H1 (cell line): Measurements from ENCODE around the gene MTARC1. TPM values are rescaled to one million over a fixed set of nuclear protein-coding genes. Genes with fewer than 3 reads are reported as not detected.

Experiments used
- CTCF ChIA-PET: fragments of 300-600 bp; sonication (Branson Sonifier 250); formaldehyde crosslinking; loops from one replicate; lab custom pipeline; 2021; ENCODE audit not compliant: partially characterized antibody; lab: Charles Lee
- POLR2A ChIA-PET: fragments of 300-600 bp; sonication (Branson Sonifier 250); formaldehyde crosslinking; loops from one replicate; lab custom pipeline; 2021; ENCODE audit warnings: inconsistent platforms; ENCODE audit not compliant: partially characterized antibody; lab: Charles Lee
- DNase-seq, 2 experiments: peaks; one replicate each; pipeline versions ENCODE4 v3.0.0 to v3.0.0-alpha.2; 2010 to 2022; ENCODE audit warnings: low spot score in 2 of 2, low read depth in 1 of 2, mixed read lengths in 1 of 2
- FAIRE-seq: peaks from 2 replicates; lab custom pipeline; 2011; peaks lifted over from hg19 to GRCh38; lab: Jason Lieb, UNC
- H2AFZ ChIP-seq: 2 replicates; pipeline ENCODE4 v1.8.1; 2012; ENCODE audit warnings: low read length, inconsistent platforms
- H2AK5ac ChIP-seq: 2 replicates; pipeline ENCODE4 v1.6.1; 2013; ENCODE audit warnings: low read depth, low read length
- H2BK120ac ChIP-seq: replicated peaks from 2 replicates; pipeline ENCODE3; 2013; ENCODE audit warnings: low read depth, low read length, inconsistent platforms
- H2BK12ac ChIP-seq: 2 replicates; pipeline ENCODE4 v1.6.1; 2013; ENCODE audit warnings: low read depth, low read length
- H2BK15ac ChIP-seq: 2 replicates; pipeline ENCODE4 v1.6.1; 2013; ENCODE audit warnings: low read length
- H2BK20ac ChIP-seq: 2 replicates; pipeline ENCODE4 v1.6.1; 2013; ENCODE audit warnings: low read length
- H2BK5ac ChIP-seq: 2 replicates; pipeline ENCODE4 v1.6.1; 2013; ENCODE audit warnings: low read depth, low read length
- H3K14ac ChIP-seq: 2 replicates; pipeline ENCODE4 v1.6.1; 2013; ENCODE audit warnings: inconsistent platforms; ENCODE audit not compliant: insufficient read length
- H3K18ac ChIP-seq: 2 replicates; pipeline ENCODE4 v1.6.1; 2013; ENCODE audit warnings: low read length; ENCODE audit errors: extremely low read depth
- H3K23ac ChIP-seq: 2 replicates; pipeline ENCODE4 v1.6.1; 2013; ENCODE audit warnings: inconsistent platforms; ENCODE audit not compliant: insufficient read length
- H3K23me2 ChIP-seq: 2 replicates; pipeline ENCODE4 v1.6.1; 2013; ENCODE audit warnings: low read depth, low read length
- H3K27ac ChIP-seq: 2 replicates; pipeline ENCODE4 v1.6.1; 2011; ENCODE audit warnings: low read depth, low read length, inconsistent platforms
- H3K27me3 ChIP-seq, 4 experiments: replicated peaks in 1 of 4; 1 replicate in 1 of 4; 2 replicates in 3 of 4; pipeline versions ENCODE4 v1.6.1 to v1.8.1; 2011 to 2013; ENCODE audit warnings: low read length in 3 of 4, mild to moderate bottlenecking in 3 of 4, inconsistent platforms in 2 of 4, mixed read lengths in 2 of 4, moderate library complexity in 1 of 4; ENCODE audit not compliant: control insufficient read depth in 3 of 4, insufficient read depth in 3 of 4; ENCODE audit errors: extremely low read depth in 1 of 4
- H3K36me3 ChIP-seq, 4 experiments: 2 replicates each; pipeline versions ENCODE4 v1.6.1 to v1.8.1; 2011 to 2013; ENCODE audit warnings: mild to moderate bottlenecking in 4 of 4, low read length in 3 of 4, moderate library complexity in 2 of 4, control low read depth in 1 of 4, inconsistent platforms in 1 of 4; ENCODE audit not compliant: insufficient read depth in 4 of 4, control insufficient read depth in 2 of 4
- H3K4ac ChIP-seq: replicated peaks from 2 replicates; pipeline ENCODE3; 2013; ENCODE audit warnings: low read length, low read depth, mixed read lengths, inconsistent platforms; ENCODE audit not compliant: insufficient read length
- H3K4me1 ChIP-seq, 4 experiments: replicated peaks in 1 of 4; 1 replicate in 1 of 4; 2 replicates in 3 of 4; pipeline versions ENCODE4 v1.6.1 to v1.8.1; 2011 to 2013; ENCODE audit warnings: low read length in 3 of 4, inconsistent platforms in 2 of 4, mixed read lengths in 1 of 4; ENCODE audit not compliant: insufficient read depth in 4 of 4, control insufficient read depth in 3 of 4
- H3K4me2 ChIP-seq, 2 experiments: 2 replicates each; pipeline versions ENCODE4 v1.6.1 to v1.8.1; 2011 to 2013; ENCODE audit warnings: low read depth in 2 of 2, low read length in 2 of 2, control low read depth in 1 of 2, inconsistent platforms in 1 of 2, mild to moderate bottlenecking in 1 of 2; ENCODE audit not compliant: insufficient read depth in 1 of 2
- H3K4me3 ChIP-seq, 4 experiments: fragments of 200-600, 300-600 bp in 1 of 4; sonication (generic), shearing (Covaris generic), sonication (Bioruptor Twin) in 1 of 4; 2 replicates each; pipeline versions ENCODE4 v1.5.1 to v1.8.1; 2011 to 2016; ENCODE audit warnings: low read length in 4 of 4, low read depth in 3 of 4, control low read depth in 2 of 4, inconsistent platforms in 2 of 4, mild to moderate bottlenecking in 2 of 4, mixed read lengths in 1 of 4, moderate library complexity in 1 of 4; ENCODE audit not compliant: insufficient read depth in 2 of 4; ENCODE audit errors: extremely low read depth in 1 of 4
- H3K56ac ChIP-seq: replicated peaks from 2 replicates; pipeline ENCODE3; 2013; ENCODE audit warnings: low read depth, mild to moderate bottlenecking, mixed read lengths, low read length, inconsistent platforms; ENCODE audit not compliant: insufficient read length
- H3K79me1 ChIP-seq: 2 replicates; pipeline ENCODE4 v1.6.1; 2013; ENCODE audit warnings: low read depth, low read length, control low read depth
- H3K79me2 ChIP-seq, 2 experiments: 2 replicates each; pipeline versions ENCODE4 v1.6.1 to v1.8.1; 2012 to 2013; ENCODE audit warnings: low read length in 2 of 2, mild to moderate bottlenecking in 2 of 2, inconsistent platforms in 1 of 2; ENCODE audit not compliant: insufficient read depth in 2 of 2, control insufficient read depth in 1 of 2
- H3K9ac ChIP-seq, 4 experiments: replicated peaks in 1 of 4; 1 replicate in 1 of 4; 2 replicates in 3 of 4; pipeline versions ENCODE4 v1.6.1 to v1.8.1; 2011 to 2013; ENCODE audit warnings: low read depth in 3 of 4, low read length in 3 of 4, control low read depth in 2 of 4, mild to moderate bottlenecking in 2 of 4, moderate library complexity in 2 of 4, inconsistent platforms in 1 of 4; ENCODE audit errors: extremely low read depth in 1 of 4
- H3K9me3 ChIP-seq, 2 experiments: 2 replicates each; pipeline versions ENCODE4 v1.6.1 to v1.8.1; 2012 to 2013; ENCODE audit warnings: mild to moderate bottlenecking in 2 of 2, moderate library complexity in 2 of 2, control low read depth in 1 of 2, inconsistent platforms in 1 of 2, low read depth in 1 of 2, low read length in 1 of 2, mixed read lengths in 1 of 2; ENCODE audit not compliant: insufficient read depth in 2 of 2
- H4K20me1 ChIP-seq, 2 experiments: replicated peaks in 1 of 2; 2 replicates each; pipeline versions ENCODE3 to v1.8.1; 2011 to 2013; ENCODE audit warnings: inconsistent platforms in 2 of 2, low read length in 2 of 2, mild to moderate bottlenecking in 1 of 2; ENCODE audit not compliant: insufficient read depth in 2 of 2, control insufficient read depth in 1 of 2
- H4K5ac ChIP-seq: 2 replicates; pipeline ENCODE4 v1.6.1; 2013; ENCODE audit warnings: low read length, low read depth, mixed read lengths, inconsistent platforms; ENCODE audit not compliant: insufficient read length
- H4K8ac ChIP-seq: 2 replicates; pipeline ENCODE4 v1.8.0; 2013; ENCODE audit warnings: mild to moderate bottlenecking, moderate library complexity, low read length, inconsistent platforms; ENCODE audit not compliant: insufficient read depth; ENCODE audit errors: extremely low read depth
- H4K91ac ChIP-seq: replicated peaks from 2 replicates; pipeline ENCODE3; 2013; ENCODE audit warnings: low read length, mixed read lengths, inconsistent platforms; ENCODE audit not compliant: insufficient read length
- NRF1 ChIP-seq: IDR thresholded peaks from 2 replicates; pipeline ENCODE4 v1.6.1; 2011; ENCODE audit warnings: mild to moderate bottlenecking, low read depth, low read length, improper control_type of control experiment
- WGBS, 2 experiments: shearing (Covaris generic) in 1 of 2; methylation state at CpG; one replicate each; pipeline versions ENCODE4 v1.1.6 to v1.1.7; 2013 to 2015; ENCODE audit warnings: low lambda C conversion rate in 2 of 2, mixed read lengths in 2 of 2, inconsistent platforms in 1 of 2, low coverage in 1 of 2, missing lambda C conversion rate in 1 of 2; ENCODE audit not compliant: insufficient replicate concordance in 2 of 2, insufficient coverage in 1 of 2, insufficient read length in 1 of 2; ENCODE audit errors: extremely low coverage in 1 of 2, missing lambda C conversion rate in 1 of 2; 5-methylcytosine and 5-hydroxymethylcytosine counted together
- polyA plus RNA-seq, 7 experiments: library from polyadenylated mRNA; depleted of rRNA in 3 of 7; stranded (reverse) in 5 of 7; unstranded in 2 of 7; fragments of >200 nt in 5 of 7; fragments of 200-250 nt in 2 of 7; gene quantifications; 1 replicate in 5 of 7; 2 replicates in 1 of 7; 4 replicates in 1 of 7; pipeline versions ENCODE4 v1.2.1 to v1.2.3, GENCODE V29; 2011 to 2013; ENCODE audit warnings: missing spikeins in 2 of 7, mixed read lengths in 2 of 7
- total RNA-seq: library from RNA; stranded (reverse); fragmentation: NEBNext Ultra II Directional; extraction: Animal tissue kit (Norgen Biotek cat#: 25700); gene quantifications from 2 replicates; pipeline ENCODE4 v1.2.1, GENCODE V29; 2021

Gene MTARC1
- total and polyA plus RNA-seq, 2 of the 8 experiments (the other 6 are each of a cell fraction or from before 2014, with no cell fraction given) = 17.2 to 46.2 TPM

- no peaks in the 10 kb centered on the region for H3K36me3 ChIP-seq
These were observed 47.6 kb downstream of the MTARC1 start for GRCh38 chr1:220834155-220834870.

More at GRCh38 chr1:220834155-220834870, 47.6 kb downstream of the MTARC1 start:
- no peaks in the 10 kb centered on the region for H3K79me2 ChIP-seq
- no peak overlapping the region for H3K56ac ChIP-seq
- no peak overlapping the region for H3K14ac ChIP-seq
- no peak overlapping the region for H2BK15ac ChIP-seq
- no peak overlapping the region for H2BK20ac ChIP-seq
- H3K9me3 ChIP-seq = no peaks in the 10 kb centered on the region
- TF ChIP-seq NRF1 = no peak
- CTCF ChIA-PET = interaction anchor here (1.0 kb wide), 1 partner anchor 31 kb away, joined by 3 read pairs; no protein-coding TSS in a partner anchor
- POLR2A ChIA-PET = no interaction called here
- no peak overlapping the region for H3K4ac ChIP-seq
- H3K18ac ChIP-seq = no peak overlapping the region
- FAIRE-seq = no peak
- DNase-seq = no peak
- H2BK5ac ChIP-seq = no peak overlapping the region
- no peak overlapping the region for H3K4me3 ChIP-seq
- H3K23ac ChIP-seq = no peak overlapping the region
- H4K8ac ChIP-seq = no peak overlapping the region
- no peak overlapping the region for H4K5ac ChIP-seq
- H3K79me1 ChIP-seq = no peaks in the 10 kb centered on the region
- no peak overlapping the region for H4K91ac ChIP-seq
- no peak overlapping the region for H2AFZ ChIP-seq
- no peak overlapping the region for H3K27ac ChIP-seq
- H3K27me3 ChIP-seq = no peaks in the 10 kb centered on the region; a peak in 1 of 7 replicates
- H3K4me2 ChIP-seq = no peak overlapping the region
- 84% methylated on average over 4 of the region's 4 CpGs; no CpG with 5 or more reads in 1 of the 2 experiments for WGBS, 2 experiments
- no peaks in the 10 kb centered on the region for H4K20me1 ChIP-seq
- no peak overlapping the region for H3K9ac ChIP-seq
- H2BK120ac ChIP-seq = no peak overlapping the region
- H3K23me2 ChIP-seq = no peaks in the 10 kb centered on the region
- no peak overlapping the region for H2AK5ac ChIP-seq
- H2BK12ac ChIP-seq = no peak overlapping the region
- no peaks in the 10 kb centered on the region for H3K4me1 ChIP-seq

Other genes with a start within 250 kb of the MTARC1 start
- gene C1orf115, start 96.5 kb upstream of the MTARC1 start, total RNA-seq = 5.6 and 6.4 TPM in 2 replicates
- 3.5 and 3.9 TPM in 2 replicates for gene C1orf115, start 96.5 kb upstream of the MTARC1 start, polyA plus RNA-seq (2011; rRNA removed)
- gene MTARC2, start 38.6 kb upstream of the MTARC1 start, total RNA-seq = 6.9 and 7.2 TPM in 2 replicates
- gene MTARC2, start 38.6 kb upstream of the MTARC1 start, polyA plus RNA-seq (2011; rRNA removed) = 7.9 and 8.5 TPM in 2 replicates
- 0.30 and 0.50 TPM in 2 replicates for gene HLX, start 92.5 kb downstream of the MTARC1 start, total RNA-seq
- gene HLX, start 92.5 kb downstream of the MTARC1 start, polyA plus RNA-seq (2011; rRNA removed) = 0.11 and 0.17 TPM in 2 replicates